Prostate gland (tissue), 2 donors: ENCODE measurements around the gene NDUFA11.

Source experiments
- CTCF ChIP-seq, 4 experiments: fragments of 200-600 bp in 2 of 4; fragments of 450-650 bp in 2 of 4; sonication (generic) in 2 of 4; IDR thresholded peaks; 1 replicate in 3 of 4; 2 replicates in 1 of 4; pipeline ENCODE4 v1.5.1; 2016 to 2019; ENCODE audit warnings: antibody characterized with exemption in 4 of 4, mild to moderate bottlenecking in 2 of 4, moderate library complexity in 2 of 4
- POLR2A ChIP-seq: fragments of 450-650 bp; IDR thresholded peaks from one replicate; pipeline ENCODE4 v1.6.1; 2016; ENCODE audit warnings: antibody characterized with exemption, mild to moderate bottlenecking
- POLR2AphosphoS5 ChIP-seq: sonication (generic); formaldehyde crosslinking; IDR thresholded peaks from one replicate; pipeline ENCODE4 v1.6.1; 2017; ENCODE audit warnings: antibody characterized with exemption

- TF ChIP-seq CTCF (IDR thresholded peaks at IDR 0.05) (no peak), POLR2A (no peak), POLR2AphosphoS5 (no peak)
Measured at GRCh38 chr19:5890099-5890498, 13.5 kb downstream of the NDUFA11 start.
